HEK293 (cell line): ENCODE results near the gene PKDREJ.

Source experiments
- CTCF ChIP-seq: fragments of 450-650 bp; formaldehyde crosslinking; IDR thresholded peaks from 2 replicates; pipeline ENCODE4 v1.5.1; 2016; ENCODE audit warnings: missing biosample characterization, missing genetic modification characterization
- ZNF76 ChIP-seq: fragments of 450-650 bp; formaldehyde crosslinking; IDR thresholded peaks from 2 replicates; pipeline ENCODE4; 2016; ENCODE audit warnings: low read depth, missing biosample characterization, missing genetic modification characterization, borderline replicate concordance
- ZNF830 ChIP-seq: fragments of 450-650 bp; IDR thresholded peaks from 2 replicates; pipeline ENCODE4 v1.5.0; 2018; ENCODE audit warnings: missing biosample characterization, missing genetic modification characterization, low read depth, mild to moderate bottlenecking, moderate library complexity

DNA sequence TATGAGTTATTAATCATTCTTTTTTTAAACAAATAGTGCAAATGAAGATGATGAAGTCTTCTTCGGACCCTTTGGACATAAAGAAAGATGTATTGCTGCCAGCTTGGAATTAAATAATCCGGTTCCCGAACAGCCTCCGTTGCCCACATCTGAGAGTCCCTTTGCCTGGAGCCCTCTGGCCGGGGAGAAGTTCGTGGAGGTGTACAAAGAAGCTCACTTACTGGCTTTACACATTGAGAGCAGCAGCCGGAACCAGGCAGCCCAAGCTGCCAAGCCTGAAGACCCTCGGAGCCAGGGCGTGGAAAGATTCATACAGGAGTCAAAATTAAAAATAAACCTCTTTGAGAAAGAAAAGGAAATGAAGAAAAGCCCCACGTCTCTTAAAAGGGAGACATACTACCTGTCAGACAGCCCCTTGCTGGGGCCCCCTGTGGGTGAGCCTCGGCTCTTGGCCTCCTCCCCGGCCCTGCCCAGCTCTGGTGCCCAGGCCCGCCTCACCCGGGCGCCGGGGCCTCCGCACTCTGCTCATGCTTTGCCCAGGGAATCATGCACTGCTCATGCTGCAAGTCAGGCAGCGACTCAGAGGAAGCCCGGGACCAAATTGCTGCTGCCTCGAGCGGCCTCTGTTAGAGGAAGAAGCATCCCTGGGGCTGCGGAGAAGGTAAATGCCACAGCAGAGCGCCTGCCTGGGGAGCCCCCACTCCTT, 45.3 kb upstream of the PKDREJ start:
- no peak for TF ChIP-seq CTCF (tag by site-specific recombination)
- no peak for TF ChIP-seq ZNF830 (tag by site-specific recombination)
- TF ChIP-seq ZNF76 (tag by site-specific recombination) = no peak
